Central memory CD8-positive, alpha-beta T cell (primary cell): ENCODE data around the gene ZNF483.
"Not testable (repeated sequence)": the region's sequence is repeated elsewhere in the genome, so short reads cannot be mapped to it uniquely, and the experiment has no call there.

Source experiments
- ATAC-seq: fragments of 150-1000 bp; cut with Tn5 transposase; replicated peaks from 2 replicates; pipeline ENCODE4 v1.10.0; 2022; ENCODE audit warnings: mild to moderate bottlenecking, moderate FRiP score, moderate number of reproducible peaks; ENCODE audit not compliant: poor library complexity, severe bottlenecking; ENCODE audit errors: extremely low read depth
- DNase-seq, 2 donors: peaks; one replicate each; pipeline ENCODE4 v3.0.0; 2021; ENCODE audit warnings: low spot score in 2 of 2
- H3K27ac Mint-ChIP-seq: one replicate; pipeline ENCODE4 v1.8.0; 2022; ENCODE audit warnings: low read depth, mild to moderate bottlenecking, moderate library complexity, mixed read lengths
- H3K27me3 Mint-ChIP-seq: one replicate; pipeline ENCODE4 v1.8.0; 2022; ENCODE audit warnings: mixed read lengths
- H3K36me3 Mint-ChIP-seq: one replicate; pipeline ENCODE4 v1.8.0; 2022; ENCODE audit warnings: mild to moderate bottlenecking, moderate library complexity, mixed read lengths; ENCODE audit not compliant: insufficient read depth
- H3K4me1 Mint-ChIP-seq: one replicate; pipeline ENCODE4 v1.8.0; 2022; ENCODE audit warnings: mixed read lengths
- H3K4me3 Mint-ChIP-seq: one replicate; pipeline ENCODE4 v1.8.0; 2022; ENCODE audit warnings: mild to moderate bottlenecking, moderate library complexity, mixed read lengths
- H3K9me3 Mint-ChIP-seq: one replicate; pipeline ENCODE4 v1.8.0; 2022; ENCODE audit warnings: mixed read lengths

The ZNF483 gene

GRCh38 chr9:111601237-111602018 lies 76.4 kb downstream of the ZNF483 start:
- peaks cover 1% of the 10 kb centered on the region for H3K36me3 Mint-ChIP-seq
- no peak for ATAC-seq
- no peak overlapping the region for H3K27ac Mint-ChIP-seq
- no peak for DNase-seq
- peaks cover 20% of the 10 kb centered on the region for H3K4me1 Mint-ChIP-seq
- no peak overlapping the region for H3K4me3 Mint-ChIP-seq
- no peaks in the 10 kb centered on the region for H3K9me3 Mint-ChIP-seq
- H3K27me3 Mint-ChIP-seq, result peaks cover 58% of the 10 kb centered on the region

GRCh38 chr9:111603041-111603440 lies 78.1 kb downstream of the ZNF483 start:
- H3K9me3 Mint-ChIP-seq, result no peaks in the 10 kb centered on the region
- peaks cover 13% of the 10 kb centered on the region for H3K4me1 Mint-ChIP-seq
- no peak overlapping the region for H3K27ac Mint-ChIP-seq
- ATAC-seq, result no peak
- H3K4me3 Mint-ChIP-seq, result no peak overlapping the region
- peaks cover 54% of the 10 kb centered on the region for H3K27me3 Mint-ChIP-seq
- peaks cover 1% of the 10 kb centered on the region for H3K36me3 Mint-ChIP-seq
- DNase-seq, result no peak

- no peak overlapping the region for H3K27ac Mint-ChIP-seq
- no peak overlapping the region for H3K4me3 Mint-ChIP-seq
- H3K9me3 Mint-ChIP-seq, result no peaks in the 10 kb centered on the region
- peaks cover 5% of the 10 kb centered on the region for H3K4me1 Mint-ChIP-seq
- ATAC-seq, result no peak
- peaks cover 50% of the 10 kb centered on the region for H3K27me3 Mint-ChIP-seq
- no peak for DNase-seq
- H3K36me3 Mint-ChIP-seq, result no peaks in the 10 kb centered on the region
These were observed 79.2 kb downstream of the ZNF483 start for GRCh38 chr9:111604054-111604615.

- no peaks in the 10 kb centered on the region for H3K36me3 Mint-ChIP-seq
- no peak overlapping the region for H3K4me3 Mint-ChIP-seq
- H3K27ac Mint-ChIP-seq, result no peak overlapping the region
- ATAC-seq (no peak), DNase-seq (no peak)
- H3K27me3 Mint-ChIP-seq, result peaks cover 50% of the 10 kb centered on the region
- H3K4me1 Mint-ChIP-seq, result no peaks in the 10 kb centered on the region
- no peaks in the 10 kb centered on the region for H3K9me3 Mint-ChIP-seq
These were observed 80.1 kb downstream of the ZNF483 start for GRCh38 chr9:111605041-111605559.

GRCh38 chr9:111610149-111610548 lies 85.2 kb downstream of the ZNF483 start:
- no peak for ATAC-seq
- DNase-seq, result no peak
- peaks cover 2% of the 10 kb centered on the region for H3K36me3 Mint-ChIP-seq
- no peak overlapping the region for H3K4me3 Mint-ChIP-seq
- no peak overlapping the region for H3K27ac Mint-ChIP-seq
- peaks cover 68% of the 10 kb centered on the region for H3K27me3 Mint-ChIP-seq
- H3K9me3 Mint-ChIP-seq, result no peaks in the 10 kb centered on the region
- no peaks in the 10 kb centered on the region for H3K4me1 Mint-ChIP-seq

- H3K27ac Mint-ChIP-seq, result no peak overlapping the region
- H3K27me3 Mint-ChIP-seq, result peaks cover 75% of the 10 kb centered on the region
- DNase-seq (no peak), ATAC-seq (no peak)
- peaks cover 2% of the 10 kb centered on the region for H3K36me3 Mint-ChIP-seq
- H3K4me3 Mint-ChIP-seq, result no peak overlapping the region
- H3K9me3 Mint-ChIP-seq, result no peaks in the 10 kb centered on the region
- H3K4me1 Mint-ChIP-seq, result no peaks in the 10 kb centered on the region
These were observed 85.9 kb downstream of the ZNF483 start for GRCh38 chr9:111610845-111611244.

- no peak overlapping the region for H3K4me3 Mint-ChIP-seq
- no peak overlapping the region for H3K27ac Mint-ChIP-seq
- DNase-seq, result no peak
- H3K9me3 Mint-ChIP-seq, result no peaks in the 10 kb centered on the region
- ATAC-seq, result no peak
- no peaks in the 10 kb centered on the region for H3K4me1 Mint-ChIP-seq
- peaks cover 2% of the 10 kb centered on the region for H3K36me3 Mint-ChIP-seq
- peaks cover 74% of the 10 kb centered on the region for H3K27me3 Mint-ChIP-seq
These were observed 88.6 kb downstream of the ZNF483 start for GRCh38 chr9:111613436-111614040.

GRCh38 chr9:111615928-111616327 lies 90.9 kb downstream of the ZNF483 start:
- Mint-ChIP-seq H3K4me1 (no peaks in the 10 kb centered on the region), H3K9me3 (no peaks in the 10 kb centered on the region), H3K27ac (no peak overlapping the region), H3K36me3 (peaks cover under 1% of the 10 kb centered on the region), H3K4me3 (no peak overlapping the region), H3K27me3 (peaks cover 51% of the 10 kb centered on the region)
- no peak for DNase-seq
- no peak for ATAC-seq

- not testable (repeated sequence) for DNase-seq, ATAC-seq, H3K4me3 Mint-ChIP-seq, H3K4me1 Mint-ChIP-seq, H3K9me3 Mint-ChIP-seq, H3K36me3 Mint-ChIP-seq, H3K27ac Mint-ChIP-seq
- H3K27me3 Mint-ChIP-seq, result peaks cover 43% of the 10 kb centered on the region
These were observed 92.4 kb downstream of the ZNF483 start for GRCh38 chr9:111617349-111617748.

- Mint-ChIP-seq H3K9me3 (no peaks in the 10 kb centered on the region), H3K27ac (no peak overlapping the region), H3K36me3 (no peaks in the 10 kb centered on the region), H3K4me3 (no peak overlapping the region), H3K27me3 (peaks cover 10% of the 10 kb centered on the region), H3K4me1 (no peaks in the 10 kb centered on the region)
- DNase-seq (no peak), ATAC-seq (no peak)
These were observed 97.0 kb downstream of the ZNF483 start for GRCh38 chr9:111621895-111622480.

- Mint-ChIP-seq H3K27ac (no peak overlapping the region), H3K27me3 (peaks cover 10% of the 10 kb centered on the region), H3K4me3 (no peak overlapping the region), H3K4me1 (no peaks in the 10 kb centered on the region), H3K36me3 (no peaks in the 10 kb centered on the region), H3K9me3 (no peaks in the 10 kb centered on the region)
- ATAC-seq, result no peak
- DNase-seq, result no peak
These were observed 97.6 kb downstream of the ZNF483 start for GRCh38 chr9:111622626-111623025.
